Measurements from ENCODE around the gene MAML2. TPM values are rescaled to one million over a fixed set of nuclear protein-coding genes. Genes with fewer than 3 reads are reported as not detected.

The MAML2 gene
- total RNA-seq, 3 donors from 2014 or later: 45.6 to 82.8 (median 68.2) TPM

DNA sequence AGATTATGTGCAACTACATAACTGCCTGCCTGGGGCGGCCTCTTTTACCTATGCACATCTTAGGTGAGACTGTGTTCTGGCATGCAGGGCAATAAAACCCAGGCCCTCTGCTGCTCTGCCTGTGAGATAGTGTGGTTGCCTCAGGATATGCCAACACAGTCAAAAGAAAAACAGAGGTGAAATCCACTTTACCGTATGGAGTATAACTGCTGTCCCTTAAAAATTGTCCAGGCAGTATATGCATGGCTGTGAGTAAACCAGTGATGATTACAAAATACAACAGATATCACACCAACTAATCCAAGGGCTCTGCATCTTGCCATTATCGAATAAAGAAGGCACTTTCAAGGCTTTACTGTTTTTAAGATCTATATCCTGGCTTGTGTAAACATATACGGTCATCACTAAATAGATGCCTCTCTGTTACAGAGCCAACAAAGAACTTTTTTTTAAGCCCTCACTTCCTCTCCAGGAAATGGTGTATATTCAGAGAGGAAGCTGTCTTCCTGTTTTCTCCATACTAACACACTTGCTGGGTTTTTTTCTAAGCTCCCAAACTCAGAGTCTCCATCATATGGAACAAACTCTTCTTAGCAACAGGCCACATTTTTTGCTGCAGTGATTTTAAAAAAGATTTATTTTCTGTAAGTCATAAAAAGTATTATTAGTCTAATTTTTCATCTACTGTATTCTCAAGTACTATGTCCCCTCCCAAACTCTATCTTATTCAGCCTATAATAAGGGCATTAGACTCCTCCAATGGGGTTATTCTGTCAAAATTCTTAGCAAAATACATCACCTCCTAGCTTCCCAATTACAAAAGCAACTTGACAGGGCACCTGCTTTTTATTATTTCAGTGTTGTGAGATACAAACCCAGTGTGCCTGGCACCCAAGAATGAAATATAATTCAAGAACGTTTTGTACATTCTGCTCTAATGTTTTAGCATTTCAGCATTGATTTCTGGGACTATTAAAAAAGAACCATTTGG, 135.2 kb downstream of the MAML2 start:
- H3K9me3 ChIP-seq: no peaks in the 10 kb centered on the region
- H3K4me3 ChIP-seq: no peak overlapping the region
- intact Hi-C loops (cut with DNase I; ENCODE audit: low total_unique reads): no loop called here
- H3K27ac ChIP-seq: peak overlapping the region; percentile 76
- no peaks in the 10 kb centered on the region for H3K36me3 ChIP-seq
- H3K27me3 ChIP-seq: no peaks in the 10 kb centered on the region
- no peak for DNase-seq (ENCODE audit: low spot score in 2 of 2)
- TF ChIP-seq POLR2AphosphoS5 (IDR thresholded peaks at IDR 0.05): peak in 1 of 3 donors; percentile 10
- TF ChIP-seq, protein P1, sequence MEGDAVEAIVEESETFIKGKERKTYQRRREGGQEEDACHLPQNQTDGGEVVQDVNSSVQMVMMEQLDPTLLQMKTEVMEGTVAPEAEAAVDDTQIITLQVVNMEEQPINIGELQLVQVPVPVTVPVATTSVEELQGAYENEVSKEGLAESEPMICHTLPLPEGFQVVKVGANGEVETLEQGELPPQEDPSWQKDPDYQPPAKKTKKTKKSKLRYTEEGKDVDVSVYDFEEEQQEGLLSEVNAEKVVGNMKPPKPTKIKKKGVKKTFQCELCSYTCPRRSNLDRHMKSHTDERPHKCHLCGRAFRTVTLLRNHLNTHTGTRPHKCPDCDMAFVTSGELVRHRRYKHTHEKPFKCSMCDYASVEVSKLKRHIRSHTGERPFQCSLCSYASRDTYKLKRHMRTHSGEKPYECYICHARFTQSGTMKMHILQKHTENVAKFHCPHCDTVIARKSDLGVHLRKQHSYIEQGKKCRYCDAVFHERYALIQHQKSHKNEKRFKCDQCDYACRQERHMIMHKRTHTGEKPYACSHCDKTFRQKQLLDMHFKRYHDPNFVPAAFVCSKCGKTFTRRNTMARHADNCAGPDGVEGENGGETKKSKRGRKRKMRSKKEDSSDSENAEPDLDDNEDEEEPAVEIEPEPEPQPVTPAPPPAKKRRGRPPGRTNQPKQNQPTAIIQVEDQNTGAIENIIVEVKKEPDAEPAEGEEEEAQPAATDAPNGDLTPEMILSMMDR (IDR thresholded peaks at IDR 0.05): no peak
- TF ChIP-seq POLR2A (IDR thresholded peaks at IDR 0.05): no peak
- H3K4me1 ChIP-seq: peaks cover 7 to 24% of the 10 kb centered on the region in 2 donors

DNA sequence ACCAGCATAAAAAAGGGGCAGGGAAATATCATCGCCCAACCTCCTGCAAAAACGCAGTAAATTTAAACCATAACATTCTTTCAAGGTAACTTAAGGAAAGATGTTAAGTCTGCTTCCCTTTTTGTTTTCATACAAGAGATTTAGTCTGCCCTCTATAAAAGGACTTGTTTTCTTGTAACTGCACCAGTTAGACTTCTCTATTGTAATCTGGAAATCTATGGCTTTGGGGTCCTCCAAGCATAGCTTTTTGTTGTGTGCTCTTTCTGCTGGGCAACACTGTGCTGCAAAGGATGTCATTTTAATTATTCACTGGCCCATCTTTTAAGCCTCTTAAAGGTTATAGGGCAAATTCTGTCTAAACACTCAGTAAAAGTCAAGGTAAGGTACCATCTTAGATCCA, 136.0 kb downstream of the MAML2 start:
- peaks cover 7 to 16% of the 10 kb centered on the region in 2 donors for H3K4me1 ChIP-seq

DNA sequence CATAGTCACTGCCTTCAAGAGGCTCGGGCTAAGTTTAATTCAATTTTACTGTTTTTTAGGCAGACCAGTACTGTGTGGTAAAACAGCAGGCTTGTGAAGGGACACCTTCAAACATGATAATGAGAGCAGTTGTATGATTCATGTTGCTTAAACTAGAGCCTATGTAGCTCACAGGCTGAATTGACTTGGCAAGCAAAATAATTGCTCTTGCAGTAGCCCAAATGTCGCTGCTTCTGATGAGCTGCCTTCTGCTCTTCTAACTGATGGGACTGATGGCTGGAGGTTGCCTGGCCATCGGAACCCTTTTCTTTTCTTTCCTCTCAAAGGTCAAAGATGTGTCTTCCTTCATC, 137.6 kb downstream of the MAML2 start:
- no peak for DNase-seq (ENCODE audit: low spot score in 2 of 2)
- Histone ChIP-seq H3K27ac (peak overlapping the region; percentile 48 to 51), H3K36me3 (no peaks in the 10 kb centered on the region), H3K4me1 (peaks cover 7 to 17% of the 10 kb centered on the region in 2 donors), H3K9me3 (no peaks in the 10 kb centered on the region), H3K27me3 (no peaks in the 10 kb centered on the region), H3K4me3 (no peak overlapping the region)
- TF ChIP-seq, protein P1 (IDR thresholded peaks at IDR 0.05): no peak
- TF ChIP-seq POLR2AphosphoS5 (IDR thresholded peaks at IDR 0.05) (no peak), POLR2A (IDR thresholded peaks at IDR 0.05) (no peak)
- intact Hi-C loops (cut with DNase I; ENCODE audit: low total_unique reads): no loop called here

More for the DNA sequence above, 136.0 kb downstream of the MAML2 start:
- H3K9me3 ChIP-seq: no peaks in the 10 kb centered on the region
- H3K36me3 ChIP-seq: no peaks in the 10 kb centered on the region
- TF ChIP-seq POLR2A (IDR thresholded peaks at IDR 0.05) (no peak), POLR2AphosphoS5 (IDR thresholded peaks at IDR 0.05) (no peak)
- TF ChIP-seq, protein P1 (IDR thresholded peaks at IDR 0.05): no peak
- peak overlapping the region; percentile 76 for H3K27ac ChIP-seq
- H3K27me3 ChIP-seq: no peaks in the 10 kb centered on the region
- no peak overlapping the region for H3K4me3 ChIP-seq
- intact Hi-C loops (cut with DNase I; ENCODE audit: low total_unique reads): no loop called here
- no peak for DNase-seq (ENCODE audit: low spot score in 2 of 2)

DNA sequence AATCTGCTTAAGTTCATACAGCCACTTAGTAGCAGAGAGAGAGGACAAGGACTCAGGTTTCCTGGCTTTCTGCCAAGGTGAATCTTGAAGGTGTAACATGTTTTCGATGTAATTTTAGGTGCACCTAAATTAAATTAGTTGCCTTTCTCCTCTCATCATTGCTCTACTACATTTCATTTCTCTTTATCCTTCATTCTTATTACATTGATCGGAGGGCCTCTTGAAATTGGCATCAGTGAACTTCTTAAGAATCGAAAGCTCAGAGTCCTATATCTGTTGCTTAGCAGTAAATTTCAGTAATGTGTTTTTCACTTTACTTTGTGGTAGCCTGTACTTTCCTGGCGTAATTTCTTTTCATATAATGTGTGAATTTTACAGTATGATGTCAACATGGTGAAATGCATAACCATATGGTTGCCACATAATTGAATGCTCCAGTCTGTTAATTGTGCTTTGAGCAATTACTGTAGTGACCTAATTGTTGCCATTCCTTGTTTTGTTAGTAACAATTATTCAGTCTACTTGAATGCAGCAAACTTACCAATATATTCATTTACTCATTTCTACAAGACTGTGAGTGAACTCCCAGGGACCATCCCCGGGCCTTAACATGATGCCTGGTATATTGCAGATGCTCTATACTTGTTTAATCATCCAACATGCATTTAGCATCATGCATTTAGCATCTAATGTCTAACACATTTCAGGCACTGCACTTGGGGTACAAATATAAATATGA, 138.1 kb downstream of the MAML2 start:
- no peaks in the 10 kb centered on the region for H3K36me3 ChIP-seq
- no peak overlapping the region for H3K4me3 ChIP-seq
- H3K27ac ChIP-seq: peak overlapping the region; percentile 48 to 51
- H3K9me3 ChIP-seq: no peaks in the 10 kb centered on the region
- DNase-seq (ENCODE audit: low spot score in 2 of 2): no peak
- no peaks in the 10 kb centered on the region for H3K27me3 ChIP-seq
- intact Hi-C loops (cut with DNase I; ENCODE audit: low total_unique reads): no loop called here
- H3K4me1 ChIP-seq: peaks cover 7 to 23% of the 10 kb centered on the region in 2 donors
- TF ChIP-seq, protein P1 (IDR thresholded peaks at IDR 0.05): no peak
- TF ChIP-seq POLR2AphosphoS5 (IDR thresholded peaks at IDR 0.05): no peak
- no peak for TF ChIP-seq POLR2A (IDR thresholded peaks at IDR 0.05)

DNA sequence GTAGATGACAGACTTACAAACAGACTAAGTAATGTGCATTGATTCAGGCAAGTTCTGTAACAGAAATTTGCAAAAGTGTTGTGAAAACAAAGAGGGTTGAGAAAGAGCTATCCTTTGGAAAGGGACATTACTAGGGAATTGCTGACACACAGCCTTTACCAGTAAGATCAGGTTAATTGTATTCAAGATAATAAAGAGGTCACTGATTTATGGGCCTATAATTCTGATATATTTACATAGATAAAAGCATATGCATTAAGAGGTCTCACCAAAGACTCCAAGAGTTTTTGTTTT, 138.7 kb downstream of the MAML2 start:
- peak overlapping the region; percentile 48 to 51 for H3K27ac ChIP-seq
- no peak overlapping the region for H3K4me3 ChIP-seq

More for the DNA sequence above, 138.7 kb downstream of the MAML2 start:
- Histone ChIP-seq H3K36me3 (no peaks in the 10 kb centered on the region), H3K9me3 (no peaks in the 10 kb centered on the region), H3K27me3 (no peaks in the 10 kb centered on the region), H3K4me1 (peaks cover 7 to 28% of the 10 kb centered on the region in 2 donors)
- intact Hi-C loops (cut with DNase I; ENCODE audit: low total_unique reads): no loop called here
- DNase-seq (ENCODE audit: low spot score in 2 of 2): no peak
- no peak for TF ChIP-seq POLR2AphosphoS5 (IDR thresholded peaks at IDR 0.05)
- TF ChIP-seq POLR2A (IDR thresholded peaks at IDR 0.05): no peak
- TF ChIP-seq, protein P1 (IDR thresholded peaks at IDR 0.05): no peak
